Measurements from ENCODE around the gene SLC35F1.

Gene SLC35F1

DNA sequence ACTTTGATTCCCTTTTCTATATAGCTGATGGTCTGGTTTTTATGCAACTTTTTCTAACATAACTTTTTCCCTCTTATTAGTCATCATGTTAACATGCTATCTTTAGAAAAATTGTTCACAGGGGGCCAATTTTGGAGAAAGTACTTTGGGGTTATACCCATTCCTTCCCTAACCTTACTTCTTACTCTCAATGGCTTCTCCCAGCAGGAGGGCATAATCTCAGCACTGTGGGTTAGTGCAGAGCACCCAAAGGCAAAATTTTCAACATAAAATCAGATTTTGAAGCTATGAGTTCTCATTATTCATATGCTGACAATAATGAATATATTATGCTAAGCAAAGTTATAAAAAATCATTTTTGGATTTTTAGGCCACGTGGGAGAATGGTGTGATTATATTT, 299.2 kb downstream of the SLC35F1 start:
- no peak for DNase-seq

DNA sequence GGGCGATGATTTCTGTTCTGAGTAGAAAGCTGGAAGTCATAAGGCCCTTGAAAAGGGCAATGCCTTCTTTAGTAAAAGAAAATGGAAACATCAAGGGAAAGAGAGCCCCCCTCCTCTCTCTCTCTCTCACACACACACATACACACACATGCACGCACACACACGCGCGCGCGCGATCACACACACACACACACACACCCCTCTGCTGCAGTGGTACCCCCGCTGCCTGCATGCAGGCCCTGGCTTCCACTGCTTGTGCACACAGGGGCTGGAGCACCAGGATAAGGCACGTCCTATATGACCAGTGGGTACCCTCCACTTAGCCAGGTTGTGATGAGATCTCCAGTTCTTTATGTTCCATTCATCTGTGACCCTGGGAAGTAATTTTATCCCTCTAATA, 300.9 kb downstream of the SLC35F1 start:
- no peak for DNase-seq

DNA sequence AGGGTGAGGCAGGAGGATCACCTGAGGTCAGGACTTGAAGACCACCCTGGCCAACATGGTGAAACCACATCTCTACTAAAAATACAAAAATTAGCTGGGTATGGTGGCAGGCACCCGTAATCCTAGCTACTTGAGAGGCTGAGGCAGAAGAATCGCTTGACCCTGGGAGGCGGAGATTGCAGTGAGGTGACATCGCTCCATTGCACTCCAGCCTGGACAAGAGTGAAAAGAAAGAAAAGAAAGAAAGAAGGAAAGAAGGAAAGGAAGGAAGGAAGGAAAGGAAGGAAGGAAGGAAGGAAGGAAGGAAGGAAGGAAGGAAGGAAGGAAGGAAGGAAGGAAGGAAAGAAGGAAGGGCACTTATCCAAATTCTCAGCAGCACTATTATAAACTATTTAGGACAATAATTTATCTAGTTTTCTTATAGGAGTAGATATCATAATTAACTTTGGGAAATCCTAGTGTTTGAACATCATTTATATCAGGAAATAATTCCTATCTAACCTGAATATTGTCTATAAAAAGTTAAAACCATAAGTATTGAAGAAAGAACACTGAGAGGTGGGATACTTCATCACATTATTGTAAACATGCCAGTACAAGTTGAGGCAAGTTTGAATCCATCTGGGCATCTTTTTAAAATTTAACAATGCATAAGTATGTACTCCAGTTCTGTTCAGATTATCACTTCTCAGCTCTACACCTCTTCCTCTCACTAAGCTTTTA, 305.5 kb downstream of the SLC35F1 start:
- DNase-seq = no peak

DNA sequence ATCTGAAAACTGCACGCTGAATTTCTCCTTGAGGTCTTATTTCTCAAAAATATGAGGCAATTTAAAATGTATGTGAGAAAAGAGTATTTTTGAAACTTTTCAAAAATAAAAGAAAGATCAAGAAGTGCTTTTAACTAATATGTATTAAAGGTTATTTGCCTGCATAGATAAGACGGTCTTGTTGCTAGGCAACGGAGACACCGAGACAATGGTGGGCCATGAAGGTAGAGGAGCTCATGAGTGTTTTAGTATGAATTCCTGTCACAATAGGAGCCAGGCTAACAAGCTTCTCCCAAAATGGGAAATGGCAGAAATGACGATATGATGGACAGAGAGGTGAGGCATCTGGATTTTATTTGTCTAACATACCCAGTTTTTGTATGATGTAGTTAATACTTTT, 308.2 kb downstream of the SLC35F1 start:
- no peak for DNase-seq

DNA sequence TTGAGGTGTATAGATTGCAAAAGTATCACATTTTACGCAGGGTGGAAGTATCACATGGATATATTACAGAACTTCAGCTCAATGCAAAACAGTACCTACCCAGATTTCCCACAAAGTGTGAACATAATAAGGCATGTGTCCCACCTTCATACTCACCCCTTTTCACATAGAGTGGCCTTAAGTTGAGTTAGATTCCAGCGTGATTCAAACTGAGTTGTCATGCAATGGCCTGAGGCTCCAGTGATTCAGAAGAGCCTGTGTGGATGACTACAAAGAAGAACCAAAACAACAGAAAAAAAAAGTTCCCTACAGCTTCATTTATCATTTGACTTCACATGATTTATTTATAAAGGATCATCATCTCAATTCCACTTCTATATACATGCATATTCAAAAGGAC, 309.7 kb downstream of the SLC35F1 start:
- DNase-seq = no peak

DNA sequence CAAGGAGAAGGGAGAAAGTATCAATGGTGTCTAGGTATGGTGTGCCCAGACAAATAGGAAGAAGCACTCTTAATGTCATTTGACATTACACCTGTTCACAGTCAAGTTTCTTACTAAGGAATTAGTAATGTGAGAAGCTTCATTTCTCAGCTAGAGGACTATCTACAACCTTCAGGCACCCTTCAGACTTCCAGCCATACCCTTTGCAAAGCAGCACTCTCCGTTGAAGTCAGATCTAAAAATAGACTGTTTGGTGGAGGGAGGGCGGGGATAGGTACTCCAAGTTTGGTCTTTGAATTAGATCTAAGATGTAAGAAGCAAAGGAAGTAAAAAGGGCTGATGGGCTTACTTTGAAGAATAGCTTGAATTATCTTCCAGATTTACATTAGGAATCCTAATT, 311.1 kb downstream of the SLC35F1 start:
- DNase-seq = no peak

DNA sequence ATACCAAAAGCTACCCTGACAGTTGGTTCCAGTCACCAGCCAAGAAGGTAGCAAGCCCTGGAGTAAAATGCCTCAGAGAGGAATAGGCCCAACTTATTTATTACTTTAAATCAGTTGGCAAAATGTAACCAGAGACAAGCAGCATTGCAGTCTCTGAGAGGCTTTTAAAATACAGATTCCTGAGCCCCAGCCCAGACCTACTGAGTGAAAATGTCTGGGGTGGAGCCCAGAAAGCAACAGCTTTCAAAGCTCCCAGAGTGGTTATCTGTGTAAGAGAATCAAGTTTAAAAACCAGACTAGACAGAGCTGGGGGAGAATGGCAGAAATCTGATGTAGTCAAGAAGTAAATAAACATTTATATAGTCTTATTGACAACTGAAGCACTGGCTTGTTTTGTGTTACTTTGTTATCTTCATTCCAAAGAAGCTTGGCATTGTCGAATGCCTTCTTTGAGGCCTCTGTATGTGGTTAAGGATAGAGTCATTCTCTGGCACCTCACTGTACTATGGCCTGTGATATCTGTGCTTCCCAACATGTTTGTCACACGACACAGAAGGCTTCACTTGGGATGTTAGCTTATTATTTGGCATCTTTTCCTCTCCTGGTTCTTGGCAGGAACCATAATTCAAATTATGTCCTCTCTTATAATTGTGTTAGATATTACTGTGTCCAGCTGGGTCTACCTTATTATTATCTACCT, 313.5 kb downstream of the SLC35F1 start:
- DNase-seq = no peak

DNA sequence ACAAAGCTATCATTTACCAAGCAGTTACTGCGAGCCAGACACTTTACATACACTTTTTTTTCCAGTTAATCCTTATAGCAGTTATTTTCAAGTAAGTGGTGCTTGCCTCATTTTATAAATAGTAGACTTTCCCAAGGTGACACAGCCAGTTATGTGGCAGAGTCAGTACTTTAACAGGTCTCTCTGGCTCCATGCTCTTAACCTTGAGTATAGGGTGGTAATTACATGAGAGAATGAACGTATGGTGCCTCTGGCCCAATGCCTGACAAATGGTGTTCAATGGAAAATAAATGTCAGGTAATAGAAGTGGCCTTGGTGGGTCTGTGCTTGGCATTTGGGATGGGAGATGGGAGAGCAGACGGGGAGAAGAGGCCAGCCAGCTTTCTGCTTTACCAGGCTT, 316.3 kb downstream of the SLC35F1 start:
- no peak for DNase-seq

DNA sequence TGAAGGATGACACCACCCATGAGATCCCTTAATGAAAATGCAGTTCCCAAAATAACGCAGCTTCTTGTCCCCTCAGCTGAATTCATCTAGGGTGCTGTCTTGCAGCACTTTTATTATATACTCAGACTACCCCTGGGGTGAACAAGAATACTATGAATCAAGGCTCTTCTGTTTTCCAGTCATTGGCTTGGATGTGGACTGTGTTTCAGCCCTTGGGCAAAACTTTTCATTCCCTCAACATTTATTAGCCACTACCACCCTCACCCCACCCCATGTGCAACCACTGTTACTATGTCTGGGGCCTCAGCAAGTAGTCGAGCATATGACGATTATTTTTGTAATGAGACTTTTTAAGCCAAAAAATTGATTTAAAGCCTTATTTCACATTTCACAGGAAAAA, 321.8 kb downstream of the SLC35F1 start:
- DNase-seq = no peak

DNA sequence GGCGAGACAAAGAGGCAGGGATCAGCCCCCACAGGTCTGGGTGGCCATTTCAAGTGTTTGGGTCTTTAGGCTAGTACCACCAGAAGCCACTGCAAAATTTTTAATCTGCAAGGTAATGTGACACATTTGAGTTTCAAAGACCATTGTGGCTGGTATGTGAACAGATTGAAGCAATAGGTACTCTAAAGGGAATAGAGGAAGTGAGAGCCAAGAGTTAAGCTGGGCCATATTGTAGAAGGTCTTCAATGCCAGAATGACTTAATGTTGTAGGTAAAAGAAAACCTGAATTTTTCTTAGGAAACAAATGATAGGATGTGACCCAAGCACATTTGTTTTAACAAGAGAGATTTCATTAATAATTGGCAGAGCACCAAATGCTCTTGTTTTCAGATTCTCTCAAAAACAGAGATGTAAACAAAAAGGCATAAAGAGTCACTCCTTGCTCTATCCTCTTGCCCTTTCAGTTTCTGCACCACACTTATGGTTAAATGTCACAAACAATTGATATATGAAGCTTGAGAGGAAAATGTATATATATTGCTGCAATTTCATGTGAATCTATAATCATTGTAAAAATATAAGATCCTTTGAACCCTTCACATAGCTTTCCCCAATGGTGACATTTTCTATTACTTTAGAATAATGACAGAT, 333.9 kb downstream of the SLC35F1 start:
- DNase-seq = peak; percentile 38

DNA sequence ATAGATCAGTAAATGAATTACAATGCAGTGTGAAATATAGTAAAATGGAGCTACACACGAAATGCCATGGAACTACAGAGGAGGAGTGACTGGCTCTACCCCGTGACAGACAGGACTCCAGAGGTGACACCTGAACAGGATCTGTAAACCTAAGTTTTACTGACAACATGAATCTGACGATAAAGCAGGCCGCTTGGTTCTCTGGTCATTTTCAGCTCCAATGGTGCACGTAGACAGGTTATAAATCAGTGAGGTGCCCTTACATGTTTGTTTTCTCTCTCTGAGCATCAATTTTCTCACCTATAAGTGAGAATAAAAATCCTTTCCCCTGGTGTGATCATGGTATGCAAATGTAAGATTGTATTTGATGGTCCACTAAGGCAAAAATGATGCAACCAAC, 339.3 kb downstream of the SLC35F1 start:
- DNase-seq = no peak

DNA sequence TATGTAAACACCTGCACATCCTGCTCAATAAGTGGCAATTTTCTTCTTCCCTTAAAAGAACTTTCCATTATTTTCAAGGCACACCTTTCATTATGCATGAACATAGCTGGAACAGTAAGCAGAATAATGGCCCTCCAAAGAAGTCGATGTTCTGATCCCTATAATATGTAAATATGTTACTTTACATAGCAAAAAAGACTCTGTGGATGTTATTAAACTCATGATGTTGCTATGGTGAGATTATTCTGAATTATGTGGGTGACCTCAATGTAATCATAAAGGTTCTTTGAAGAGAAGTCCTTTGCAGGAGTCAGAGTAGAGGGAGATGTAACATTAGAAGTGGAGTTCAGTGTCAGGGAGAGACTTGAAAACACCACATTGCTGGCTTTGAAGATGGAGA, 341.1 kb downstream of the SLC35F1 start:
- DNase-seq = no peak

DNA sequence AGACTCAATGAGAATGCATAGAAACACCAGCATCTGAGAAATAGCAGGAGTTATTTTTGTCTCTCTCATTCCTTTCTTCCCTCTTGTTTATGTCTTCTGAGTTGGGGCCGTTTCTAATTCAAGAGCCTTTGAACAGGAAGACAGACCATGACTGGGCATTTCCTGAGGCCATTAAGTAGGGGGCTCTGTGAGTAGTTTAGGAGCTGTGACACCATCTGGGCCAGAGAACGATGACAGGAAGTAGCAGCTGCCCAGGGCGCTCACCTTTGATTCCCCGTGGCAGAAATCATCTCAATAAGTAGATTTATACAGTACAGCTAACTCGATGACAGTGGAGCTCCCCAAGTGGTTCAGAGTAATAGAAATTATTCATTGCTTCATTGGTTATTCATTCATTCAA, 342.6 kb downstream of the SLC35F1 start:
- DNase-seq = peak; percentile 50

DNA sequence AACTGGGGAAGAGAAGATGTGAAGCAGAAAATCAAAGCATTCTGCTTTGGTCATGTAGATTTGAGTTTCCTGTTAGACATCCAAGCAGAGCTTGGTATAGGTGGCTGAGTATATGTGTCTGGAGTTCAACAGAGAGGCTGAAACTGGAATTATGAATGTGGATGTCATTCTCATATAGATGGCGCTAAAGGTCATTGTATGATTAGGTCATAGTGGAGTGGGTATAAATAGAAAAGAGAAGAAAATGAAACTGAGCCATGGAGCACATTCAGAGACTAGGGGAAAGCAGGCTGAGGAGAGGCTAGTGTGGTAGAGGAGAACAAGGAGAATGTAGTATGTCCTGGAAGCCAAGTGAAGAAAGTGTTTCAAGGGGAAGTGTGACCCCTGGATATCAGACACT, 345.4 kb downstream of the SLC35F1 start:
- peak; percentile 38 for DNase-seq

DNA sequence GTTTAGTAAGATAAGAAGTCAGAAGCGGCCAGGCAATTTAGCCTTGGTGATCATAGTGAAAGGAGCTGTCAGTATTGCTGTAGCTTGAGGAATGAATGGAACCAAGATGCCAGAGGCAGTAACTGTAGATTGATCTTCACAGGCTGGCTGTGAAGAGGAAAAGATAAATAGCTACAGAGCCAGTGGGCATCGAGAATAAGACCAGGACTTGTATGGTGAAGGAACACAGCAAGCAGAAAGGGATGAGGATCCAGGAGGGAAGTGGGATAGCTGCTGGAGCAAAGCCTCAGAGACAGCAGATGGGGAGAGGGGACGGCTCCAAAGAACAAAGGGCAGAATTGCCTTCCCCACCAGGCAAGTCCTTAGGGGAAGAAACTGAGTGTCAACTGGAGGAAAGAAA, 346.7 kb downstream of the SLC35F1 start:
- no peak for DNase-seq

DNA sequence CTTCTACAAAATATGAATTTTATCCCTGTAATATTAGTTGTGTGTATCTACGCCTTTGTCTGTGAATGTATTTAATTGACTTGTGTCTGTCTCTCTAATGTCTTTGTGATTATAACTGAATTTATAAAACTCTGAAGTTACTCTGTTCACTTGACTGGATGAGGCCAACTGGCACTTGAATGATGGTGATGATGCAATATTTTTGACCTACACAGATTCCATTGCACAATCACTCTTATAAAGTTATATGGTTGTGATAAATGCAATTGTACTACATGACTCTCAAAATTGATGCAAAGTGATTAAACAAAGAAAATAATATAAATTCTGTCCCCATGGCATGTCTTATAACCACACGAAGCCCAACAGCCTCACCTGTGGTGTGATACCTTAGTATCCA, 353.8 kb downstream of the SLC35F1 start:
- no peak for DNase-seq

DNA sequence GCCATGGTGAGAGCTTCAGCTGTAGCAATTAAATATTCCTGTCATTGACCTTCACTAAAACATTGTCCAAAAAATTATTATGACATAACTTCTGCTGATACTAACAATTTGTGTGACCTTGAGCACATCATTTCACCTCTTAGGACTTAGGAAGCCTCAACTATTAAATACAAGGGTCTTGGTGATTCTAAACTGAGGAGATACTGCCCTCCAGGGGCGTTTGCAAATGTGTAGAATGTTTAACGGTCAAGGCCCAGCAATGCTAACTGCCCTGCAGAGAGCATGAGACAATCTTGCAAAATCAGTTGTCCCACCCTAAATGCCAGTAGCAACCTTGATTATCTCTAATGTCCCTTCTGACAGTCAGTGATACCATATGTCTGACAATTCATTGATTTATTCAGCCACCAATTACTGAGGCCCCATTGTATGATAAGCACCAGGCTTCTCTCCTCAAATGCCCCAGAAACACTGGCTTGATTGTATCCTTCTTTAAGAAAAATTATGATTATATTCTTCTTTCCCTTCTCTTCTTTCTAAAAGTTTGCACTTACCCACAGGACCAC, 356.9 kb downstream of the SLC35F1 start:
- DNase-seq = no peak

DNA sequence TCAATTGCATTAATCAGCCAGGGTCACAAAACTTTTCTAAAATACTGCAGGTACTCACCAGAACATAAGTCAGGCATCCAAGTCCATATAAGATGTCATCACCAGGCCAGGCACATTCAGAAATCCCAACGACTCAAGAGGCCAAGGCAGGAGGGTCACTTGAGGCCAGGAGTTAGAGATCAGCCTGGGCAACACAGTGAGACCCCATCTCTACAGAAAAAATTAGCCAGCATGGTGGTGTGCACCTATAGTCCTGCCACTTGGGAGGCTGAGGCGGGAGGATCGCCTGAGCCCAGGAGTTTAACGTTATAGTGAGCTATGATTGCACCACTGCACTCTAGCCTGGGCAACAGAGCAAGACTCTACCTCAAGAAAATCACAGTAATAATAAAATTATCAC, 362.6 kb downstream of the SLC35F1 start:
- DNase-seq = no peak

DNA sequence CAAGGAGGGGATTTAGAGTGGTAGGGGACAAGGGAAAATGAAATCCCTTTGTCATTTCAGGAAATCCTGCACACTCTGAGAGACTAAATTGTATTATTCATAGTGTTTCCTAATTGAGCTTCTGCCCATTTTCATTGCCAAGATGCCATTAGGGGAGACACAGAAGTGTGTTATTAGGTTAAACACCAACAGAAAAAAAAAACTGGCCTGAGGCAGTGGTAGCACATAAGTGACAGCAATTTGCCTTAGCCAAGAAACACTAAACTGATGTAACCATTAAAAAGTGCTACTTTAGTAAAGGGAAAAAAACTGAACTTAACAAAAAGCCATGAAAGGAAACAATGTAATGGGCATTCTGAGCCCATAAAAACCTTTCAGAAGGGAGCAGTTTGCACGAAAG, 370.6 kb downstream of the SLC35F1 start:
- no peak for DNase-seq

DNA sequence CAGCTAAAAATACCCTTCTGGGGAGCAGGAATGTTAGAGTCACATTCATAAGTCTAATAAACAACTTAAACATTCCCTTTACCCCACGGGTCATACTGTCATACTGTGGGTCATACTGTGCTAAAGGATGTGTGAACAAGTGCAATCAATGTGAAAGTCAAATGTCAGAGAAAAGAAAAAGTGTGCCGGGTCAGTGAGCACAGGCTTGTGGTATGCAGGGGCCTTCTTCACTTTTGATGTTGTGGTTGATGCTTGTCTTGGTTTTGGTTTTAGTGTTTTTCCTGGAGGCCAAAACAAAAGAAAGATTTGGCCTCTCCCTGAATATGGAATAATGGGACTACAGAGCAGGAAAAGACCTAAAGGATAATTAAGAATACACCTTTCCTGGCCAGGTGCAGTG, 373.1 kb downstream of the SLC35F1 start:
- DNase-seq = no peak

DNA sequence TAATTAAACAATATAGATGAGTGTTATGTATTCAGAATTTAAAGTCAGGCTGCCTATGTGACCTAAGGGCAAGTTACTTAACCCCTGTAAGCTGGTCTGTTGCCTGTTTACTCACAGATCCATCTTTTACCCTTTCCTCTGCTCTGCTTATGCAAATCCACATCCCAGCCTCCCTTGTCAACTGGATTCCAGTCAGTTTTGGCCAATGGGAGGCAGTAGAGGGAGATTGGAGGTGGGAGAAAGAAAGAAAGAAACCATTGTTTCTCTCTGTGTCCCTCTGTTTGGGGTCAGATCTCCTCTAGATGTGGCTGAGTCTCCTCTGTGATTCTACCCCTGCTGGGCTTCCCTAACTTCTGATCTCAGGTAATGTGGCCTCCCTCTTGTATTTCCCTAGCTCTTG, 374.2 kb downstream of the SLC35F1 start:
- DNase-seq = no peak

DNA sequence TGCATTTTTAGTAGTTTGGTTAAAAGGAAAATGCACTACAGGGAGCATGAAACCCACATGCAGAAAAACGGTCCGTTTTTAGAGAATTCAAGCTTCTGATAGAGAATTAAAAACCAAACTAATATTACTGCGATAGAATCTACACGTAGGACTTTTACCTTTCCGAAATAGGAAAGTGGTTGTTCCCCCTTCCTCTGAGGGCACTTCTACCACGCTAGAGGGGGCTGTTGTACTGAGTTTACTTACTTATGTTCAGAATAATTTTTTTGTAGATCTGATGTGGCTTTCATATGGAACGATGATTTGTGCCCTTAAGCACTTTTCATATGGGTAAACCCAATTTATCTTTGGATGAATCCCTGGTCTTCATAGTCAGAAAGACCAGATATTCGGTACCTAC, 376.7 kb downstream of the SLC35F1 start:
- DNase-seq = peak; percentile 46

DNA sequence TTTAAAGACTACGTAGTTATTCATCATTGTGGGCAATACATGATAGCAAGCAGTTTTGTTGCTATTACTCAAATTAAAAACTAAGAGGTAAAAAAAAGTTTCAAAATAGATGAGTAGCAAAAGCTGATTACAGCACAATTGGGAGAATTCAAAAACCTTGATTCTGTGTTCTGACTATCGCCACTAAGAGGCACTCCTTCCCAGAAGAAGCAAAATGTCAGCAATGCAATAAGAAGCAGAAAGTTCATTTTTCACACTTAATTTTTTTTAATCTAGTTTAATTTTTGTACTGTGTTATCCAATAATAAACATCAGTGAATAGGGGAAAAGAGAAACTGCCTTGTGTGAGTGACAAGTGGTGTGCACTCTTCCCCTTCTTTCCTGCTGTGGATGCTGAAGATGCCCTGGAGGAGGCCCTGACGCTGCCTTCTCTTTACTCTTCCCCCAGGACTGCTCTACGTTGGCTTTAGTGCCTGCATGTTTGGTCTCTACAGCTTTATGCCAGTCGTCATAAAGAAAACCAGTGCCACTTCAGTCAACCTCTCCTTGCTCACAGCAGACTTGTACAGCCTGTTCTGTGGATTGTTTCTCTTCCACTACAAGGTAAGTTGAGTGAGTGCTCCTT, 377.8 kb downstream of the SLC35F1 start:
- DNase-seq = no peak

DNA sequence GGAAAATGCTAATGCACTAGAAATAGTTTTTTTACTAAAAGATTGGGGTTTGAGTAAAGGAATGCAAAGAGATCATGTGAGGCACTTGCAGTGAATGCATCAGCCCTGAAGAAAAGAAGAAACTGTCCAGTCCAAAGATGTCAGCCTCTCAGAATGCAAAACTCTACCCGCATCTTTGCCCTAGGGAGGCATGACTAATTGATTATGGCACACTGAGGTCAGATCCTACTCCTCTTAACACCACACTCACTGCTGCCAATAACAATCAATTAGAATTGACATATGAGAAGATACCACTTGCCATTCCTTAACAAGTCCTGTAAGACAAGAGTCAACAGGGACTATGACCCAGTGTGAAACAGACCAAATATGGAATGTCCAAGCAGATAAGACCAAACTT, 378.7 kb downstream of the SLC35F1 start:
- DNase-seq = no peak

Measured in RPMI8226 (cell line).